HepG2 (cell line): ENCODE results near the gene FN1. TPM values are rescaled to one million over a fixed set of nuclear protein-coding genes. Genes with fewer than 3 reads are reported as not detected.

Experiments used
- ATAC-seq: fragments of 200-7000 bp; cut with Tn5 transposase; 3 replicates; pipeline ENCODE4 v1.9.1; 2020; ENCODE audit warnings: mild to moderate bottlenecking, moderate library complexity
- BruUV-seq: library from RNA; stranded (reverse); fragments of 400-500 nt; replicated peaks from 2 replicates; lab custom pipeline; 2021; lab: Mats Ljungman, UMichigan
- CTCF ChIA-PET: fragments of 300-600 bp; formaldehyde crosslinking; extraction: SDS; loops from one replicate; lab custom pipeline; 2021; ENCODE audit warnings: low total read pairs, inconsistent platforms, low intra/inter-chr PET ratio; lab: Yijun Ruan, JAX
- POLR2A ChIA-PET: fragments of 350-600 bp; sonication (Branson Sonifier 250); formaldehyde crosslinking; loops from one replicate; lab custom pipeline; 2020; ENCODE audit warnings: antibody characterized with exemption, inconsistent platforms; lab: Yijun Ruan, JAX
- DNase-seq: peaks from one replicate; pipeline ENCODE4 v3.0.0-alpha.2; 2015; ENCODE audit warnings: low spot score
- FAIRE-seq: peaks from 3 replicates; lab custom pipeline; 2011; peaks lifted over from hg19 to GRCh38; lab: Jason Lieb, UNC
- H2AFZ ChIP-seq: one replicate; pipeline ENCODE4 v1.6.1; 2011; ENCODE audit warnings: low read length, inconsistent platforms
- H3K27ac ChIP-seq: fragments of 300-600 bp; 3 replicates; pipeline ENCODE4 v1.8.0; 2011; ENCODE audit warnings: mixed run types, mild to moderate bottlenecking, mixed read lengths, low read length, inconsistent platforms; ENCODE audit not compliant: insufficient read depth; ENCODE audit errors: extremely low read length
- H3K27me3 ChIP-seq, 2 experiments: fragments of 200-600 bp in 1 of 2; 2 replicates in 1 of 2; 3 replicates in 1 of 2; pipeline versions ENCODE4 v1.6.0 to v1.8.0; 2011; ENCODE audit warnings: low read length in 2 of 2, mild to moderate bottlenecking in 2 of 2, moderate library complexity in 2 of 2, inconsistent platforms in 1 of 2; ENCODE audit not compliant: insufficient read depth in 2 of 2, control insufficient read depth in 1 of 2
- H3K36me3 ChIP-seq, 2 experiments: fragments of 200-600 bp in 1 of 2; replicated peaks in 1 of 2; 2 replicates in 1 of 2; 3 replicates in 1 of 2; pipeline versions ENCODE4 v1.5.1 to v1.8.0; 2011; ENCODE audit warnings: low read length in 2 of 2, inconsistent platforms in 1 of 2; ENCODE audit not compliant: insufficient read depth in 2 of 2, control insufficient read depth in 1 of 2
- H3K4me1 ChIP-seq: 2 replicates; pipeline ENCODE4 v1.5.1; 2012; ENCODE audit warnings: low read length, inconsistent platforms; ENCODE audit not compliant: insufficient read depth
- H3K4me2 ChIP-seq: 2 replicates; pipeline ENCODE4 v1.6.0; 2011; ENCODE audit warnings: low read depth, low read length, inconsistent platforms
- H3K4me3 ChIP-seq, 3 experiments: fragments of 200-600 bp in 1 of 3; sonication (generic), shearing (Covaris generic) in 1 of 3; replicated peaks in 1 of 3; 2 replicates each; pipeline ENCODE4 v1.5.1; 2011 to 2016; ENCODE audit warnings: low read length in 3 of 3, inconsistent platforms in 2 of 3, low read depth in 2 of 3, mild to moderate bottlenecking in 2 of 3, control low read depth in 1 of 3, mixed read lengths in 1 of 3; ENCODE audit not compliant: insufficient read depth in 1 of 3
- H3K79me2 ChIP-seq: one replicate; pipeline ENCODE4 v1.6.1; 2011; ENCODE audit warnings: low read length, inconsistent platforms; ENCODE audit not compliant: insufficient read depth
- H3K9ac ChIP-seq: 2 replicates; pipeline ENCODE4 v1.6.0; 2011; ENCODE audit warnings: mild to moderate bottlenecking, low read depth, low read length, inconsistent platforms; ENCODE audit not compliant: insufficient read depth
- H3K9me3 ChIP-seq: 2 replicates; pipeline ENCODE4 v1.5.1; 2012; ENCODE audit warnings: mild to moderate bottlenecking, low read length
- H4K20me1 ChIP-seq: 2 replicates; pipeline ENCODE4 v1.6.0; 2011; ENCODE audit warnings: inconsistent platforms, mild to moderate bottlenecking, low read length, moderate library complexity; ENCODE audit not compliant: insufficient read depth
- ADNP ChIP-seq: sonication (generic); formaldehyde crosslinking; IDR thresholded peaks from 2 replicates; pipeline ENCODE4 v1.4.0; 2020; ENCODE audit warnings: missing genetic modification reagents
- CREB1 ChIP-seq, 2 experiments: fragments of 450-650 bp in 1 of 2; IDR thresholded peaks; 2 replicates each; pipeline ENCODE4 v1.6.1; 2016 to 2017; ENCODE audit warnings: control low read depth in 1 of 2, mild to moderate bottlenecking in 1 of 2, missing compliant biosample characterization in 1 of 2, missing genetic modification characterization in 1 of 2
- ELF3 ChIP-seq: IDR thresholded peaks from 2 replicates; pipeline ENCODE4 v1.6.1; 2016; ENCODE audit warnings: missing genetic modification reagents, missing compliant biosample characterization
- FOXM1 ChIP-seq: sonication (generic); formaldehyde crosslinking; IDR thresholded peaks from 2 replicates; pipeline ENCODE4 v1.5.0; 2020; ENCODE audit warnings: missing genetic modification reagents
- GABPA ChIP-seq, 2 experiments: IDR thresholded peaks; 2 replicates each; pipeline ENCODE4 v1.6.1; 2011 to 2016; ENCODE audit warnings: low read depth in 2 of 2, low read length in 1 of 2, missing biosample characterization in 1 of 2, missing genetic modification characterization in 1 of 2
- IKZF5 ChIP-seq: IDR thresholded peaks from 2 replicates; pipeline ENCODE4 v1.6.1; 2018; ENCODE audit warnings: missing genetic modification reagents, mild to moderate bottlenecking, missing compliant biosample characterization
- IRF1 ChIP-seq: sonication (generic); formaldehyde crosslinking; IDR thresholded peaks from 2 replicates; pipeline ENCODE4 v1.4.0; 2020; ENCODE audit warnings: low read depth, mild to moderate bottlenecking, missing genetic modification reagents
- ISL2 ChIP-seq: sonication (generic); formaldehyde crosslinking; IDR thresholded peaks from 2 replicates; pipeline ENCODE4 v1.5.0; 2020; ENCODE audit warnings: missing genetic modification reagents
- KDM3A ChIP-seq: IDR thresholded peaks from 2 replicates; pipeline ENCODE4 v1.6.1; 2018; ENCODE audit warnings: low read depth, missing compliant biosample characterization
- LBX2 ChIP-seq: sonication (generic); formaldehyde crosslinking; IDR thresholded peaks from 2 replicates; pipeline ENCODE4 v1.5.0; 2020; ENCODE audit warnings: missing genetic modification reagents, mild to moderate bottlenecking, borderline replicate concordance
- MEIS1 ChIP-seq: sonication (generic); formaldehyde crosslinking; IDR thresholded peaks from 2 replicates; pipeline ENCODE4 v1.9.0; 2021; ENCODE audit warnings: mild to moderate bottlenecking, missing genetic modification reagents, moderate library complexity, borderline replicate concordance
- NFE2 ChIP-seq: sonication (generic); formaldehyde crosslinking; IDR thresholded peaks from 2 replicates; pipeline ENCODE4 v1.4.0; 2020; ENCODE audit warnings: missing genetic modification reagents
- NFIB ChIP-seq: sonication (generic); formaldehyde crosslinking; IDR thresholded peaks from 2 replicates; pipeline ENCODE4 v1.9.0; 2021; ENCODE audit warnings: missing genetic modification reagents, mild to moderate bottlenecking, borderline replicate concordance
- NFYB ChIP-seq: sonication (generic); formaldehyde crosslinking; IDR thresholded peaks from 2 replicates; pipeline ENCODE4 v1.4.0; 2020; ENCODE audit warnings: missing genetic modification reagents
- PAWR ChIP-seq: sonication (generic); formaldehyde crosslinking; IDR thresholded peaks from 2 replicates; pipeline ENCODE4 v1.4.0; 2020; ENCODE audit warnings: missing genetic modification reagents, mild to moderate bottlenecking, borderline replicate concordance
- POLR2A ChIP-seq, 2 experiments: IDR thresholded peaks; 2 replicates each; pipeline ENCODE4 v1.6.1; 2011; ENCODE audit warnings: low read depth in 2 of 2, low read length in 2 of 2, mild to moderate bottlenecking in 1 of 2, moderate library complexity in 1 of 2; ENCODE audit not compliant: insufficient read depth in 1 of 2
- POLR2G ChIP-seq: fragments of 200-400 bp; formaldehyde crosslinking; IDR thresholded peaks from 2 replicates; pipeline ENCODE4 v1.6.1; 2018; ENCODE audit warnings: mild to moderate bottlenecking, low read depth, low read length, moderate library complexity
- RBM22 ChIP-seq: fragments of 200-400 bp; formaldehyde crosslinking; optimal IDR thresholded peaks from 2 replicates; pipeline ENCODE3; 2017; ENCODE audit warnings: mild to moderate bottlenecking, low read length, moderate library complexity
- TBX2 ChIP-seq: sonication (generic); formaldehyde crosslinking; IDR thresholded peaks from 2 replicates; pipeline ENCODE4 v1.5.0; 2020; ENCODE audit warnings: missing genetic modification reagents, mild to moderate bottlenecking, borderline replicate concordance
- TOPORS ChIP-seq: sonication (generic); formaldehyde crosslinking; IDR thresholded peaks from 2 replicates; pipeline ENCODE4 v1.8.0; 2023; ENCODE audit warnings: mild to moderate bottlenecking, missing genetic modification reagents
- ZMAT3 ChIP-seq: sonication (generic); formaldehyde crosslinking; conservative IDR thresholded peaks from 2 replicates; pipeline ENCODE4 v1.7.0; 2021; ENCODE audit warnings: missing genetic modification reagents
- ZNF230 ChIP-seq: sonication (generic); formaldehyde crosslinking; IDR thresholded peaks from 2 replicates; pipeline ENCODE4 v1.4.0; 2020; ENCODE audit warnings: mild to moderate bottlenecking, missing genetic modification reagents
- ZNF30 ChIP-seq: sonication (generic); formaldehyde crosslinking; IDR thresholded peaks from 2 replicates; pipeline ENCODE4 v1.5.0; 2020; ENCODE audit warnings: mild to moderate bottlenecking, missing genetic modification reagents
- ZNF615 ChIP-seq: sonication (generic); formaldehyde crosslinking; IDR thresholded peaks from 2 replicates; pipeline ENCODE4 v1.5.0; 2020; ENCODE audit warnings: mild to moderate bottlenecking, missing genetic modification reagents, borderline replicate concordance
- ZNF629 ChIP-seq: sonication (generic); formaldehyde crosslinking; conservative IDR thresholded peaks from 2 replicates; pipeline ENCODE4 v1.5.0; 2020; ENCODE audit warnings: missing genetic modification reagents
- ZNF644 ChIP-seq: IDR thresholded peaks from 2 replicates; pipeline ENCODE4 v1.6.1; 2016; ENCODE audit warnings: low read depth
- ZNF777 ChIP-seq: sonication (generic); formaldehyde crosslinking; IDR thresholded peaks from 2 replicates; pipeline ENCODE4 v1.4.0; 2020; ENCODE audit warnings: missing genetic modification reagents
- WGBS: methylation state at CpG from one replicate; pipeline ENCODE4 v1.1.6; 2017; ENCODE audit warnings: low lambda C conversion rate; 5-methylcytosine and 5-hydroxymethylcytosine counted together
- in situ Hi-C: cut with HindIII; loops from 2 replicates; pipeline ENCODE4 v1.10.0; 2017; ENCODE audit warnings: low pct_unique_long_range_greater_than_20kb; ENCODE audit not compliant: extremely low pct_ligation_motif_present
- intact Hi-C: fragments of 100-400 bp; cut with micrococcal nuclease; formaldehyde crosslinking; loops from one replicate; pipeline ENCODE4 v1.10.0; 2022; ENCODE audit not compliant: unreplicated experiment
- polyA plus RNA-seq, 8 experiments: library from polyadenylated mRNA; depleted of rRNA in 3 of 8; stranded (reverse) in 7 of 8; unstranded in 1 of 8; fragments of >200 nt; fragmentation: Illumina TruSeq in 4 of 8; extraction: Trizol in 4 of 8; gene quantifications; 2 replicates each; pipeline versions ENCODE4 v1.2.1 to v1.2.3, GENCODE V29; 2011 to 2016; ENCODE audit warnings: low read depth in 4 of 8, missing spikeins in 1 of 8, mixed read lengths in 1 of 8; ENCODE audit not compliant: insufficient read depth in 1 of 8
- total RNA-seq, 5 experiments: library from RNA; depleted of rRNA; stranded (reverse); fragments of >200 nt; fragmentation: Illumina TruSeq; extraction: Trizol; gene quantifications; 2 replicates each; pipeline ENCODE4 v1.2.3, GENCODE V29; 2016; ENCODE audit warnings: low read depth in 1 of 5

Gene FN1
- total and polyA plus RNA-seq, 2 of the 13 experiments (the other 11 are each of a cell fraction or from before 2014, with no cell fraction given), result 1,847 to 6,471 TPM

- Histone ChIP-seq H3K9ac (no peak overlapping the region), H3K9me3 (no peaks in the 10 kb centered on the region), H3K4me2 (no peak overlapping the region), H3K27me3 (no peaks in the 10 kb centered on the region), H3K4me1 (no peaks in the 10 kb centered on the region), H3K36me3 (peaks cover 56 to 97% of the 10 kb centered on the region in 2 experiments), H3K79me2 (no peaks in the 10 kb centered on the region), H2AFZ (no peak overlapping the region), H4K20me1 (peaks cover 16% of the 10 kb centered on the region), H3K27ac (peak overlapping the region; percentile 2), H3K4me3 (no peak overlapping the region)
- ATAC-seq, result no peak
- intact Hi-C loops, result no loop called here
- no peak for DNase-seq
- BruUV-seq, result no TSS peak
- WGBS, result 98% methylated on average over 5 of the region's 5 CpGs
- in situ Hi-C loops, result no loop called here
- no peak for FAIRE-seq
- CTCF ChIA-PET, result no interaction called here
- POLR2A ChIA-PET, result interaction anchor here (0.9 kb wide), 1 partner anchor 21 kb away, joined by 3 read pairs; no protein-coding TSS in a partner anchor
- TF ChIP-seq LBX2 (CRISPR knock-in tag) (no peak), ELF3 (CRISPR knock-in tag) (peak; percentile 72; the same call in 1 of the 2 replicates), ZNF629 (CRISPR knock-in tag) (no peak), ADNP (no peak), POLR2A (IDR thresholded peaks at IDR 0.05; ENCODE audit: insufficient read depth in 1 of 2, low read depth in 2 of 2, low read length in 2 of 2) (peak in 1 of 2 experiments; percentile 43; a peak in 2 of 4 replicates), IKZF5 (no peak), TOPORS (no peak), ZNF644 (CRISPR knock-in tag) (no peak), RBM22 (peak; percentile 99), IRF1 (CRISPR knock-in tag) (no peak), PAWR (no peak), KDM3A (CRISPR knock-in tag) (no peak), TBX2 (no peak), ZNF230 (no peak), NFYB (CRISPR knock-in tag) (no peak), CREB1 (IDR thresholded peaks at IDR 0.05) (no peak), CREB1 (CRISPR knock-in tag; IDR thresholded peaks at IDR 0.05) (peak; percentile 36; the same call in 1 of the 2 replicates), ZNF777 (CRISPR knock-in tag) (no peak), NFE2 (CRISPR knock-in tag) (no peak), ZNF615 (CRISPR knock-in tag) (no peak), NFIB (no peak), MEIS1 (CRISPR knock-in tag) (no peak), ZMAT3 (CRISPR knock-in tag) (no peak), ZNF30 (CRISPR knock-in tag) (no peak), FOXM1 (CRISPR knock-in tag) (no peak), POLR2G (peak; percentile 66; the same call in 1 of the 2 replicates), GABPA (IDR thresholded peaks at IDR 0.05; ENCODE audit: low read depth, low read length) (no peak), GABPA (CRISPR knock-in tag; IDR thresholded peaks at IDR 0.05; ENCODE audit: low read depth) (no peak), ISL2 (no peak)
Observed at GRCh38 chr2:215391531-215391930, 44.3 kb downstream of the FN1 start.
